ENCODE results near the gene ICE1. TPM values are rescaled to one million over a fixed set of nuclear protein-coding genes. Genes with fewer than 3 reads are reported as not detected.
A peak's percentile ranks its signal among the peaks of the same experiment; 100 is the strongest.
"Not testable (repeated sequence)": the region's sequence is repeated elsewhere in the genome, so short reads cannot be mapped to it uniquely, and the experiment has no call there.

ICE1 gene
- total RNA-seq, 4 donors from 2014 or later, result 19.8 to 51.9 (median 25.9) TPM

GRCh38 chr5:5492087-5492933 is 69.8 kb downstream of the ICE1 start:
- Histone ChIP-seq H3K27me3 (peaks cover 17% of the 10 kb centered on the region), H3K27ac (no peak overlapping the region), H3K4me3 (no peak overlapping the region), H3K4me1 (peaks cover 0 to 17% (median 13%) of the 10 kb centered on the region in 4 donors), H3K9me3 (no peaks in the 10 kb centered on the region), H3K36me3 (peaks cover 0 to 7% (median 2%) of the 10 kb centered on the region in 4 donors)
- WGBS, 2 donors (ENCODE audit: low coverage in 1 of 2), result 6 to 27% methylated on average over 7 to 12 of the region's 12 CpGs
- peak; percentile 17 for DNase-seq
- intact Hi-C loops (cut with DNase I; ENCODE audit: low total_unique reads), result loop anchor here (5.0 kb wide), 1 partner anchor 885 kb away; the partner anchor contains the start of gene MED10
- TF ChIP-seq POLR2AphosphoS5 (IDR thresholded peaks at IDR 0.05), result no peak
- TF ChIP-seq EP300 (IDR thresholded peaks at IDR 0.05; ENCODE audit: low read depth), result no peak
- TF ChIP-seq POLR2A (IDR thresholded peaks at IDR 0.05), result no peak
- TF ChIP-seq CTCF (IDR thresholded peaks at IDR 0.05), result peak; percentile 47 to 66 (median 62)
- in situ Hi-C loops (cut with MboI; ENCODE audit: low pct_ligation_motif_present in 1 of 4, low pct_unique_long_range_greater_than_20kb in 1 of 4, low sequenced_read_pairs in 3 of 4), result loop anchor here in 2 of 4 donors (25.0 kb wide), 2 partner anchors 1095 to 1270 kb away; no protein-coding TSS in a partner anchor

GRCh38 chr5:5492934-5493271 is 70.4 kb downstream of the ICE1 start:
- not testable (repeated sequence) for DNase-seq, H3K9me3 ChIP-seq, H3K4me3 ChIP-seq, H3K36me3 ChIP-seq, H3K27ac ChIP-seq
- WGBS, 2 donors (ENCODE audit: low coverage in 1 of 2), result 75 to 79% methylated on average over 2 of the region's 2 CpGs
- intact Hi-C loops (cut with DNase I; ENCODE audit: low total_unique reads), result loop anchor here (5.0 kb wide), 1 partner anchor 884 kb away; the partner anchor contains the start of gene MED10
- in situ Hi-C loops (cut with MboI; ENCODE audit: low pct_ligation_motif_present in 1 of 4, low pct_unique_long_range_greater_than_20kb in 1 of 4, low sequenced_read_pairs in 3 of 4), result loop anchor here in 2 of 4 donors (25.0 kb wide), 2 partner anchors 1094 to 1269 kb away; no protein-coding TSS in a partner anchor
- peaks cover 17% of the 10 kb centered on the region for H3K27me3 ChIP-seq
- peaks cover 0 to 17% (median 13%) of the 10 kb centered on the region in 4 donors for H3K4me1 ChIP-seq

- H3K27me3 ChIP-seq, result peaks cover 17% of the 10 kb centered on the region
- peaks cover 0 to 2% (median under 1%) of the 10 kb centered on the region in 4 donors for H3K36me3 ChIP-seq
- H3K4me3 ChIP-seq, result peak overlapping the region in 2 of 4 donors; percentile 12 to 35
- WGBS, 2 donors (ENCODE audit: low coverage in 1 of 2), result 30% methylated on average over 42 of the region's 62 CpGs; no CpG with 5 or more reads in 1 of the 2 donors
- H3K9me3 ChIP-seq, result no peaks in the 10 kb centered on the region
- peak; percentile 90 for DNase-seq
- peaks cover 0 to 17% (median 13%) of the 10 kb centered on the region in 4 donors for H3K4me1 ChIP-seq
- no peak overlapping the region for H3K27ac ChIP-seq
- TF ChIP-seq CTCF (IDR thresholded peaks at IDR 0.05), result no peak
- TF ChIP-seq POLR2AphosphoS5 (IDR thresholded peaks at IDR 0.05), result no peak
- no peak for TF ChIP-seq EP300 (IDR thresholded peaks at IDR 0.05; ENCODE audit: low read depth)
- TF ChIP-seq POLR2A (IDR thresholded peaks at IDR 0.05), result no peak
- intact Hi-C loops (cut with DNase I; ENCODE audit: low total_unique reads), result loop anchor here (5.0 kb wide), 1 partner anchor 883 kb away; the partner anchor contains the start of gene MED10
- in situ Hi-C loops (cut with MboI; ENCODE audit: low pct_ligation_motif_present in 1 of 4, low pct_unique_long_range_greater_than_20kb in 1 of 4, low sequenced_read_pairs in 3 of 4), result loop anchor here in 2 of 4 donors (25.0 kb wide), 2 partner anchors 1093 to 1268 kb away; no protein-coding TSS in a partner anchor
These were observed 72.3 kb downstream of the ICE1 start for GRCh38 chr5:5494489-5495402.

GRCh38 chr5:5497152-5497788 is 74.8 kb downstream of the ICE1 start:
- in situ Hi-C loops (cut with MboI; ENCODE audit: low pct_ligation_motif_present in 1 of 4, low pct_unique_long_range_greater_than_20kb in 1 of 4, low sequenced_read_pairs in 3 of 4) (loop anchor here in 2 of 4 donors (25.0 kb wide), 2 partner anchors 1090 to 1265 kb away; no protein-coding TSS in a partner anchor), intact Hi-C loops (cut with DNase I; ENCODE audit: low total_unique reads) (no loop called here)
- WGBS, 2 donors (ENCODE audit: low coverage in 1 of 2), result 30 to 40% methylated on average over 12 to 13 of the region's 13 CpGs
- Histone ChIP-seq H3K4me1 (peaks cover 0 to 17% (median 12%) of the 10 kb centered on the region in 4 donors), H3K4me3 (no peak overlapping the region), H3K27ac (no peak overlapping the region), H3K27me3 (peaks cover 17% of the 10 kb centered on the region), H3K36me3 (no peaks in the 10 kb centered on the region), H3K9me3 (no peaks in the 10 kb centered on the region)
- TF ChIP-seq CTCF (IDR thresholded peaks at IDR 0.05) (peak; percentile 41 to 64 (median 51)), POLR2A (IDR thresholded peaks at IDR 0.05) (no peak)
- DNase-seq, result peak; percentile 18

Data from transverse colon (tissue), 4 donors.